Activated naive CD4-positive, alpha-beta T cell treated with anti-CD3 and anti-CD28 coated beads, Interleukin-2, amount 50 U/mL, for 16 hours (primary cell): ENCODE data around the gene LEP.

Experiments used
- DNase-seq: peaks from one replicate; pipeline ENCODE4 v3.0.0-alpha.2; 2020

The LEP gene

DNA sequence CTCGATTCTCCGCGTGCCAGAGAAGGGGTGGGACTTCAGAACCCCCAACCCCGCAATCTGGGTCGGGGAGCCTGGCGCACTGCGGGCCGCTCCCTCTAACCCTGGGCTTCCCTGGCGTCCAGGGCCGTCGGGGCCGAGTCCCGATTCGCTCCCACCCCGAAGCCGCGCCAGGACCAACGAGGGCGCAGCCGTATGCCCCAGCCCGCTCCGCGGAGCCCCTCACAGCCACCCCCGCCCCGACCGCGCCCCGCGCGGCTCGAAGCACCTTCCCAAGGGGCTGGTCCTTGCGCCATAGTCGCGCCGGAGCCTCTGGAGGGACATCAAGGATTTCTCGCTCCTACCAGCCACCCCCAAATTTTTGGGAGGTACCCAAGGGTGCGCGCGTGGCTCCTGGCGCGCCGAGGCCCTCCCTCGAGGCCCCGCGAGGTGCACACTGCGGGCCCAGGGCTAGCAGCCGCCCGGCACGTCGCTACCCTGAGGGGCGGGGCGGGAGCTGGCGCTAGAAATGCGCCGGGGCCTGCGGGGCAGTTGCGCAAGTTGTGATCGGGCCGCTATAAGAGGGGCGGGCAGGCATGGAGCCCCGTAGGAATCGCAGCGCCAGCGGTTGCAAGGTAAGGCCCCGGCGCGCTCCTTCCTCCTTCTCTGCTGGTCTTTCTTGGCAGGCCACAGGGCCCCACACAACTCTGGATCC, at the start of gene LEP:
Gene LEP, plus strand, starts transcription at position 583 of the 691 bp plus-strand sequence. CDS start 10,741 bp downstream, outside the sequence.
- DNase-seq = no peak

DNA sequence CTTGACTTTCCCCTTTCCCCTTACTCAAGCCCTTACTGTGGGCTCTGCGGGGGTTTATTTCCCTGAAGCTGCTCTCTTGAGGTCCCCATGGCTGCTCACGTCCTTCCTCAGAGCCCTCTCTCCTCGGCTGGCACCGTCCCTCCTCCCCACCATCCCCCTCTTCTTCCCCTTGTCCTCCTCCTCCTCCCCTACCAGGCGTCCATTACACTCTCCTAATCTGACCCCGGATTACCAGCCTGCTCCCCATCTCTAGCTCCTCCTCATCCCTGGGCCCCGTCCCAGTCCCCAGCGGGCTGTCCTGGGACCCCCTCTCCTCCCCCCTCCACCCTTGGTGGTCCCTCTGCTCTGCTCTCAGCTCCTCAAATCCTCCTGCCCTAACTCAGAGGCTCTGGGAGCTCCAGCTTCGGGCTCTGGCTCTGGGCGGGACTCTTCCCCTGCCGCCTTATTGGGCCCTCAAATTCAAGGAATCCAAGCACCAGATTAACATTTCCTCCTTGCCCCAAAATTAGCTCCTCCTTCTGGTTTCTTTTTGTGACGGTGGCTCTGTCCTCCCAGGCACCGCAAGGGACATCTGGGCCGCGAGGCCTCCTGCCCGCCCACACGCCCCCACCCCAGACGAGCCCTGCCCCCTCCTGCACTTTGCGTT, 48.5 kb upstream of the LEP start:
- DNase-seq = no peak

GRCh38 chr7:128194533-128195282, 46.4 kb upstream of the LEP start:
- DNase-seq = no peak

DNA sequence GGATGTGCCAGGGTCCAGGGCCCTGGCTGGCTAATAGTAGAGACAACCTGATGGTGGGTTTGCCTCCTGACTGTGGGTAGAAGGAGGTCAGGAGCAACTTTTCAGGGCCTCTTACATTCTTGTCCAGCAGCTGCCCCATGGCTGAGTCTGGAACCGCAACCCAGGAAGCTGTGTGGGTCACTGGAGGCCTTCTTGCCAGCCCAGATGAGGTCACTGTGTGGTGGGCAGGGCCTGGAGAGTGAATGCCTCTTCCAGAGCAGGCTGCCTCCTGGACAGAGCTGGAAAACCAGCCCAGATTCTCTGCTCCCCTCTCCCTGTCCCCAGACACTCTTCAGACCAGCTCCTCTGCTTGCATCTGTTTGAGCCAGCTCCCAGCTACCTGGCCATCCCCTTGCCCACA, 43.5 kb upstream of the LEP start:
- no peak for DNase-seq

DNA sequence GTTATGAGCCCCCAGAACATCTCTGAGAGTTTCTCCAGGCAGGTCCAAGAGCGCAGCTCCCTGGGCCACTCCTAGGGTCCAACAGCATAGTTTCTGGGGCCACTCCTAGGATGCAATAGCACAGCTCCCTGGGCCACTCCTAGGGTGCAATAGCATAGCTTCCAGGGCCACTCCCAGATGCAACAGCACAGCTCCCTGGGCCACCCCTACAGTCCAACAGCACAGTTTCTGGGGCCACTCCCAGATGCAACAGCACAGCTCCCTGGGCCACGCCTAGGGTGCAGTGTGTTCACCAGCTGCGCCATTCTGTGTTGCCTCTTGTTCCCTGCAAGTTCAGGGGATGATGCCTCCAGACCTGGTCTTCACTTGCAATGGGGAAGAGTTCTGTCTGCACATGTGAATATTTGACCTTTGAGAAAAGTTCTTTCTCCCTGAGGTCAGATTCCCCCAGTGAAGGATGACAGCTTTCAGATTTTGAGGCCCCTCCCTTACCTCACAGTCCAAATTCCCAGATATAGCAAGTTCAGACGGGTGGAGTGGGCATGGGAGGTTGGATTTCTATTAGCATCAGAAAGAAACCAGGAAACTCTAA, 43.0 kb upstream of the LEP start:
- DNase-seq = no peak

GRCh38 chr7:128200376-128200775, 40.7 kb upstream of the LEP start:
- DNase-seq = no peak

DNA sequence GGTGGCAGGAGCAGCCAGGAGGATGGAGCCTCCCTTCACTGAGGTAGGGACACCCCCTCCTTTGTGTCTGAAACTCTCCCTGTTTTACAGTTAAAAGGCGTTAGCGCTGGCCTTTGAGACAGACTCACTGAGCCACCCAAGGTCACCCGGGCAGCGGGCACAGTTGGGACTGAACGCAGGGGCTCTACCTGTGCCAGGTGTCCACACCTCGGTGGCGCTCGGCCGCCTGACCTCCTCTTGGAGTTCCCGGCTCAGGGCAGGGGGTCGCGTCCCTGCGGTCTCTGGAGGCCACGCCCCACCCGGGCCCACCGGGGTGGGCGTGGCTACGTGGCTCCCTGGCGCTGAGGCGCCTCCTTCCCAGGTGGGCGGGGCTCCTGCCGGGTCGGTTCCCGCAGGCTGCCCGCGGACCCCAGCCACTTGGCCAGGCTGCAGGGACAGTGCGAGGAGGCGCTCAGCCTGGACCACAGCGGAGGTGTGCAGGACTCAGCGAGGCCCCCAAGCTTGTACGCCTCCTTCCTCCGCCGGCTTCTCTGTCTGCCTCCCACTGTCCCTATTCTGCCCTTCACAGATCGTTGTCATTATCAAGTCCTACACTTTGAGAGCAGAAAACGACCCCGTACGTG, 39.9 kb upstream of the LEP start:
- no peak for DNase-seq

DNA sequence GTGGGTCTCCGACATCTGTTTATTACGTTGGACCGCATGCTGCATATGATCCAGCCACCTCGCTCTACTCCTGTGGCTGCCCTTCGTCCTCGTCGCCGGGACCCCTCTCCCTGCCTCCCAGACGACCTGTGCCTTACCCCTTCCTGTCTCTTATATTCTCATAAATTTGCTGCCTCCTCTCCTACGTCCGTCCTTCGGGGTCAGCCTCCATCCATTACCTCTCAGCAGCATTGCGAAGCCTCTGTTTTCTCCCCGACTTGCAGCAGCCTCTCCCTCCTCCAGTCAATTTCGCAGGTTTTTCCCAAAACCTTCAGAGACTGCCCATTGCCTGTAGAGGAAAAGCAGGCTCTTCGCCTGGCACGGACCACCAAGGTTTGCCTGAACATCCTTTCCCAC, 39.4 kb upstream of the LEP start:
- DNase-seq = no peak

DNA sequence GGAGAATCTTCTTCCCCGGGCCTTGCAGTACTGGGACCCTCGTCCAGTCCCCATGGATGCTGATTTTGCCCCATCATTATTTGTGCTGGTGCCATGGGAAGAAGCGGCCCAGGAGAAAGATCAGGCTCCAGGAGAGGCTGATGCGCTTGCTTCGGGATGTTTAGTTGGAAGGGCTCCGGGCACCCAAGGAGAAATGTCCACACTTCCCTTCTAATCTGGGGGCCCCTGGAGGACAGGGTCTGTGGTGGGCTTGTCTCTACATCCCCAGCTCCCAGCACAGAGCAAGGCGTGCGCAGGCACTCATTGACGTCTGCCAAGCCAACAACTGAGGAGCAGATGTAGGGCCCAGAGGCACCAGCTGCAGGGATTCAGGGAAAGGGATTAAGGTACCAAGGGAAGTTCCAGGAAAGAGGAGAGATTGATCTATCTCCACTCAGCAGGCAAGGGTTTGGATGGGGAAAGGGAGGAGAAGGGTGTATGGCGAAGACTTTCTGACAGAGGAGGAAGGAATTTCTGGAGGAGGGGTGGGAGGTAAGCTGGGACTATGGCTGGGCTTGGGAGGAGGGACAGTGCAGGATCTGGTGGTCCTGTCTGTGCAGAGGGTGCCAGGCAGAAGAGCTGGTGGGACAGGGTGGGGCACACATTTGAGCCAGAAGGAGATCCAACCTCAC, 38.7 kb upstream of the LEP start:
- DNase-seq = no peak

- no peak for DNase-seq
Observed at GRCh38 chr7:128203047-128203491, 38.0 kb upstream of the LEP start.

GRCh38 chr7:128203710-128204214, 37.3 kb upstream of the LEP start:
- no peak for DNase-seq

DNA sequence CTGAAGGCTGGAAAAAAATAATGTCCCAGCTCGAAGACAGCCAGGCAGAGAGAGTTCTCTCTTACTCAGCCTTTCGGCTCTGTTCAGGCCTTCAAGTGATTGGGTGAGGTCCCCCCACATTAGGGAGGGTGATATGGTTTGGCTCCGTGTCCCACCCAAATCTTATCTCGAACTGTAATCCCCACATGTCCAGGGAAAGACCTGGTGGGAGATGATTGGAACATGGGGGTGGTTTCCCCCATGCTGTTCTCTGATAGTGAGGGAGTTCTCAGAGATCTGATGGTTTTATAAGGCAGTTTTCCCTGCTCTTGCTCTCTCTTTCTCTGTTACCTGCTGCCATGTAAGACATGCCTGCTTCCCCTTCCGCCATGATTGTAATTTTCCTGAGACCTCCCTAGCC, 36.6 kb upstream of the LEP start:
- DNase-seq = no peak

DNA sequence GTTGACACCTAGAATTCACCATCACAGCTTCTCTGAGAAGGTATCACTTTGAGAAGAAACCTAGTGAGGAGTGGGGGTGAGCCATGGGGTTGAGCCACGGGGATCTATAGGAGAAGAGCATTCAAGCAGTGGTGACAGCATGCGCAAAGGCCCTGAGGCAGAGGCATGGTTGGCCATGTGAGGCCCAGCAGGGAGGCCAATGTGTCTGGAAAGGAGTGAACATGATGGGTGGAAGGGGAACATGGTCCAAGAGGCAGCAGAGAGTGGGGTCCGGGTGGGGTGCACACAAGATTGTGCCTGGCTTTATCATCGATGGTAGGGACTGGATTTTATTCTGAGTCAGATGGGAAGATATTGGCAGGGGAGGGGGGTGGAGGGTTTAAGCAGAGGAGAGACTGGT, 36.0 kb upstream of the LEP start:
- DNase-seq = no peak

DNA sequence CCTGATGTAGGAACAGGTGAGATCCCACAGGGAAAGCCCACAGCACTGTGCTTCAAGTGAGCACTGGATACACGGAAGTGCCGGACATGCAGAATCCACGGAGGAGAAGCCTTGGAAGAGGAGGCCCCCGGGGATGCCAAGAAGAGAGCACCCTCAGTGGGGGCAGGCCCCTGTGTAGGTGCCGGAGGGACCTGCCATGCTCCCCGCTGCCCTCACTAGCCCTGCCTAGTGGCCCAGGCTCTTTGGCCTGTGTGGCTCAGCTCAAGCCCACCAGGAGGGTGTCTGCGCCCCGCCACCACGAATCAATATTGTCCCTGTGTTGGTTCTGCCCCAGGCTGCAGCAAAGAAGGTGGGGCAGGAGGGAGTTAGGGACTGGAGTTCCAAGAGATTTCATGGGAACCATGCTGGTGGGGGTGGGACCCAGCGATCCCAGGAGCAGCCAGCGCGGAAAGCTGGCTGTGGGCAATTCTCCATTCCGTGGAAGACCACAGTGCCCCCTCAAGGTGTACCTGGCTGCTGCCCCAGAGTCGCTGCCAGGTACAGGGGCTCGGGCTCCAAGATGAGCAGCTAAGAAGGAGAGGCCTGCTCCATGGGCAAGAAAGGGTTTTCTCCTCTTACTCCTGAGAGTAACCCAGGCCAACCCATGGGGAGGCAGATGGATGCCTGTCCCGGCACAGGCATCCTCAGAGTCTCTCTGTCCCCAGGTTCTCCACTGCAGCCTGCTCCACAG, 34.9 kb upstream of the LEP start:
- DNase-seq = no peak

DNA sequence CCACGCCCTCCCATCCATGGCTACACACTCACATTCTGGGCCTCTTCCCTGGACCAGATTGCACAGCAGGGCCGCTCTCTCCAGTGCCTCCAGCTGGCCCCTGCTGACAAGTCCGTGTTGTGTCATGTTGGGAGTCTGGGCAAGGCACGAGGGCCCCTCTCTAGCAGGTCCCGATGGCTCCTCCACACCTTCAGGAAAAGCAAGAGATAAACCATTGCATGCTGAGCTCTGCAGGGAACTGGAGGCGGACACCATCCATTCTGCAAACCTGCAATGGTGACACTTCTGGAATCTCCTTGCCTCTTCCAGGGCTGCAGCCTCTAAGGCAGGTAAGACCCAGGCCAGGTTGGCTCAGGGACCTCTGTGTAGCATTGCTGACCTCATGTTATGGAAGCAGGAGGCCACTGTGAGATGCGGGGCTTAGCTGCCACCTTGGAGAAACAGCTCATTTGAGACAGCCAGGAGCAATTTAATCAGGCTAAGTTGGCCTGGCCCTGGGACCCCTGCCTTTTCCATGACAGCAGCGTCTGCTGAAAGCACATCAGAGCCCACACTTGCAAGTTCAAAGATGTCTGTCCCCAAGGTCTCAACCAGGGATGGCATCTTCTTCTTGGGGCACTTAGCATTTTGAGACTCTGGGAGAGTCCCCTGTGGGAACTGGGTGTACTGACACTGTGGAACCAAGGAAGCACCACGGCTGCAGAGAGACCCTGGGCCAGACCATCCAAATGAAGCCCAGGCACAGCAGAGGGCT, 34.2 kb upstream of the LEP start:
- no peak for DNase-seq

- no peak for DNase-seq
Observed at GRCh38 chr7:128207609-128208008, 33.5 kb upstream of the LEP start.

- peak; percentile 62 for DNase-seq
Observed at GRCh38 chr7:128209229-128210035, 31.6 kb upstream of the LEP start.

DNA sequence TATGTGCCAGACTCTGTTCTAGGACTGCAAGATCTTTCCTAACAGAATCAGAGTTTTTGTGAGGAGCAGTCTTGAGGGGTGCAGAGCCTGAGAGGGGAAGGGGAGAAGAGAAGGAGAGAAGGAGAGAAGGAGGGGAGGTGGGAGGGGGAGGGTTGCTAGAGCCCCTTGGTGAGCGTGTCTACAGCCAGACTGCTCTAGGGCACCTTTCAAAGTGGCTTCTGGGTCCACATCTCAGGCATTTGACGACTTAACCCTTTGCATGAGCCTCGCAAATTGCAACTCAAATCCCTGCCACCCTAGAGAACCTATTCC, 31.1 kb upstream of the LEP start:
- DNase-seq = no peak

- DNase-seq = no peak
Observed at GRCh38 chr7:128210590-128211570, 30.2 kb upstream of the LEP start.
